PC-3 (cell line): ENCODE results near the gene ADAM12. TPM values are rescaled to one million over a fixed set of nuclear protein-coding genes. Genes with fewer than 3 reads are reported as not detected.

Experiments
- ATAC-seq: fragments of 200-7000 bp; cut with Tn5 transposase; 2 replicates; pipeline ENCODE4 v1.9.1; 2020; ENCODE audit warnings: mild to moderate bottlenecking, moderate library complexity
- BruUV-seq: library from RNA; stranded (reverse); fragments of 400-500 nt; replicated peaks from 2 replicates; lab custom pipeline; 2021; lab: Mats Ljungman, UMichigan
- CTCF ChIA-PET: fragments of 300-600 bp; sonication (Branson Sonifier 250); formaldehyde crosslinking; loops from one replicate; lab custom pipeline; 2022; ENCODE audit warnings: antibody characterized with exemption; lab: Charles Lee
- POLR2A ChIA-PET: fragments of 300-600 bp; sonication (Branson Sonifier 250); formaldehyde crosslinking; loops from one replicate; lab custom pipeline; 2022; ENCODE audit warnings: antibody characterized with exemption; ENCODE audit not compliant: unreplicated experiment; lab: Charles Lee
- DNase-seq: peaks from one replicate; pipeline ENCODE4 v3.0.0-alpha.2; 2015
- H2AFZ ChIP-seq: fragments of 300-600 bp; sonication (generic); 2 replicates; pipeline ENCODE4 v1.6.0; 2016; ENCODE audit warnings: antibody characterized with exemption, low read length
- H3F3A ChIP-seq: fragments of 300-600 bp; sonication (generic); one replicate; pipeline ENCODE4 v1.6.0; 2017; ENCODE audit warnings: antibody characterized with exemption, low read length, control low read depth, mild to moderate bottlenecking; ENCODE audit not compliant: unreplicated experiment
- H3K27ac ChIP-seq: fragments of 300-600 bp; sonication (generic); 2 replicates; pipeline ENCODE4 v1.5.1; 2016; ENCODE audit warnings: mild to moderate bottlenecking, low read length
- H3K27me3 ChIP-seq: fragments of 300-600 bp; sonication (generic); 2 replicates; pipeline ENCODE4 v1.6.1; 2016; ENCODE audit warnings: low read length, mixed read lengths
- H3K36me3 ChIP-seq: fragments of 300-600 bp; sonication (generic); 2 replicates; pipeline ENCODE4 v1.6.1; 2016; ENCODE audit warnings: low read depth, mixed run types, low read length, mixed read lengths
- H3K4me1 ChIP-seq: fragments of 300-600 bp; sonication (generic); 2 replicates; pipeline ENCODE4 v1.5.1; 2016; ENCODE audit warnings: low read length; ENCODE audit not compliant: insufficient read depth
- H3K4me2 ChIP-seq: fragments of 300-600 bp; sonication (generic); 2 replicates; pipeline ENCODE4 v1.6.0; 2016; ENCODE audit warnings: low read length
- H3K4me3 ChIP-seq: fragments of 300-600 bp; sonication (generic); 2 replicates; pipeline ENCODE4 v1.5.1; 2016; ENCODE audit warnings: mild to moderate bottlenecking, low read length, mixed read lengths
- H3K79me2 ChIP-seq: fragments of 300-600 bp; sonication (generic); 2 replicates; pipeline ENCODE4 v1.6.1; 2017; ENCODE audit warnings: low read length, mixed read lengths
- H3K9ac ChIP-seq: fragments of 300-600 bp; sonication (generic); 2 replicates; pipeline ENCODE4 v1.6.0; 2016; ENCODE audit warnings: mild to moderate bottlenecking, low read length
- H3K9me2 ChIP-seq: fragments of 300-600 bp; sonication (generic); replicated peaks from 2 replicates; pipeline ENCODE4 v1.6.1; 2016; ENCODE audit warnings: mixed run types, low read length, mixed read lengths
- H3K9me3 ChIP-seq: fragments of 300-600 bp; sonication (generic); 2 replicates; pipeline ENCODE4 v1.6.1; 2016; ENCODE audit warnings: low read length, mixed read lengths
- H4K20me1 ChIP-seq: fragments of 300-600 bp; sonication (generic); 2 replicates; pipeline ENCODE4 v1.6.1; 2016; ENCODE audit warnings: low read length, mixed read lengths
- CTCF ChIP-seq: fragments of 300-600 bp; sonication (generic); conservative IDR thresholded peaks from 2 replicates; pipeline ENCODE4 v1.5.1; 2017; ENCODE audit warnings: antibody characterized with exemption, low read depth, mild to moderate bottlenecking, low read length
- EZH2 ChIP-seq: fragments of 300-600 bp; sonication (generic); IDR thresholded peaks from one replicate; pipeline ENCODE4 v1.6.1; 2017; ENCODE audit warnings: antibody characterized with exemption, mild to moderate bottlenecking, low read length; ENCODE audit not compliant: unreplicated experiment
- EZH2phosphoT487 ChIP-seq: fragments of 300-600 bp; sonication (generic); IDR thresholded peaks from 2 replicates; pipeline ENCODE4 v1.6.1; 2018; ENCODE audit warnings: mild to moderate bottlenecking, antibody characterized with exemption, low read length, borderline replicate concordance
- intact Hi-C: fragments of 100-400 bp; cut with micrococcal nuclease; formaldehyde crosslinking; loops from 2 replicates; pipeline ENCODE4 v1.9.0; 2023
- total RNA-seq: library from RNA; depleted of rRNA; stranded (reverse); fragments of >200 nt; gene quantifications from 2 replicates; pipeline ENCODE4 v1.2.3, GENCODE V29; 2014

Gene ADAM12
- total RNA-seq, 1 experiment from 2014 or later = 3.4 TPM

GRCh38 chr10:126387041-126387921 lies 996 bp downstream of the ADAM12 start:
- intact Hi-C loops = loop anchor here (1.0 to 10.0 kb wide), 6 partner anchors 85 to 520 kb away; no protein-coding TSS in a partner anchor
- Histone ChIP-seq H2AFZ (peak overlapping the region; percentile 90), H3K36me3 (no peaks in the 10 kb centered on the region), H3F3A (no peaks in the 10 kb centered on the region), H3K27ac (peak overlapping the region; percentile 12; the same call in 1 of the 2 replicates), H3K4me1 (peaks cover 25% of the 10 kb centered on the region), H3K9me3 (no peaks in the 10 kb centered on the region), H3K9ac (peak overlapping the region; percentile 65), H3K9me2 (no peaks in the 10 kb centered on the region), H3K4me3 (peak overlapping the region; percentile 73), H4K20me1 (no peaks in the 10 kb centered on the region), H3K4me2 (peak overlapping the region; percentile 92), H3K27me3 (no peaks in the 10 kb centered on the region), H3K79me2 (no peaks in the 10 kb centered on the region)
- BruUV-seq = no TSS peak
- TF ChIP-seq EZH2 = no peak
- no peak for TF ChIP-seq EZH2phosphoT487
- peak; percentile 76 for TF ChIP-seq CTCF
- CTCF ChIA-PET = interaction anchor here (0.6 to 1.0 kb wide), 3 partner anchors 14 to 135 kb away, joined by 3 read pairs; no protein-coding TSS in a partner anchor
- POLR2A ChIA-PET = interaction anchor here (0.6 kb wide), 1 partner anchor 182 kb away, joined by 6 read pairs; no protein-coding TSS in a partner anchor
- DNase-seq (peak; percentile 73), ATAC-seq (peak; percentile 71)

- POLR2A ChIA-PET = no interaction called here
- no peaks in the 10 kb centered on the region for H3K9me3 ChIP-seq
- H3K4me2 ChIP-seq = peak overlapping the region; percentile 63
- H3K36me3 ChIP-seq = no peaks in the 10 kb centered on the region
- ATAC-seq = peak; percentile 53
- peaks cover 25% of the 10 kb centered on the region for H3K4me1 ChIP-seq
- no peaks in the 10 kb centered on the region for H3F3A ChIP-seq
- no peaks in the 10 kb centered on the region for H4K20me1 ChIP-seq
- H3K27ac ChIP-seq = peak overlapping the region; percentile 65
- H3K4me3 ChIP-seq = peak overlapping the region; percentile 17; the same call in 1 of the 2 replicates
- TF ChIP-seq CTCF = no peak
- TF ChIP-seq EZH2phosphoT487 = no peak
- TF ChIP-seq EZH2 = no peak
- no peaks in the 10 kb centered on the region for H3K79me2 ChIP-seq
- BruUV-seq = no TSS peak
- intact Hi-C loops = loop anchor here (10.0 kb wide), 1 partner anchor 320 kb away; no protein-coding TSS in a partner anchor
- DNase-seq = peak; percentile 77
- H3K9ac ChIP-seq = no peak overlapping the region
- no peaks in the 10 kb centered on the region for H3K27me3 ChIP-seq
- peak overlapping the region; percentile 23; the same call in 1 of the 2 replicates for H2AFZ ChIP-seq
- H3K9me2 ChIP-seq = no peaks in the 10 kb centered on the region
- CTCF ChIA-PET = no interaction called here
Measured at GRCh38 chr10:126384269-126384873, 3.9 kb downstream of the ADAM12 start.
